ENCODE measurements around the gene TICRR.
"Not testable (repeated sequence)": the region's sequence is repeated elsewhere in the genome, so short reads cannot be mapped to it uniquely, and the experiment has no call there.

- TF ChIP-seq, protein P1, sequence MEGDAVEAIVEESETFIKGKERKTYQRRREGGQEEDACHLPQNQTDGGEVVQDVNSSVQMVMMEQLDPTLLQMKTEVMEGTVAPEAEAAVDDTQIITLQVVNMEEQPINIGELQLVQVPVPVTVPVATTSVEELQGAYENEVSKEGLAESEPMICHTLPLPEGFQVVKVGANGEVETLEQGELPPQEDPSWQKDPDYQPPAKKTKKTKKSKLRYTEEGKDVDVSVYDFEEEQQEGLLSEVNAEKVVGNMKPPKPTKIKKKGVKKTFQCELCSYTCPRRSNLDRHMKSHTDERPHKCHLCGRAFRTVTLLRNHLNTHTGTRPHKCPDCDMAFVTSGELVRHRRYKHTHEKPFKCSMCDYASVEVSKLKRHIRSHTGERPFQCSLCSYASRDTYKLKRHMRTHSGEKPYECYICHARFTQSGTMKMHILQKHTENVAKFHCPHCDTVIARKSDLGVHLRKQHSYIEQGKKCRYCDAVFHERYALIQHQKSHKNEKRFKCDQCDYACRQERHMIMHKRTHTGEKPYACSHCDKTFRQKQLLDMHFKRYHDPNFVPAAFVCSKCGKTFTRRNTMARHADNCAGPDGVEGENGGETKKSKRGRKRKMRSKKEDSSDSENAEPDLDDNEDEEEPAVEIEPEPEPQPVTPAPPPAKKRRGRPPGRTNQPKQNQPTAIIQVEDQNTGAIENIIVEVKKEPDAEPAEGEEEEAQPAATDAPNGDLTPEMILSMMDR (IDR thresholded peaks at IDR 0.05), result not testable (repeated sequence)
- not testable (repeated sequence) for TF ChIP-seq POLR2A, EP300 (IDR thresholded peaks at IDR 0.05)
Observed at GRCh38 chr15:89549138-89549537, 26.1 kb upstream of the TICRR start.
